Activated CD4-positive, alpha-beta T cell treated with anti-CD3 and anti-CD28 coated beads, Interleukin-2, amount 50 U/mL, for 1 hour (primary cell): ENCODE results near the gene MTARC2.

Experiments
- DNase-seq: peaks from one replicate; pipeline ENCODE4 v3.0.0-alpha.2; 2020

The MTARC2 gene

DNA sequence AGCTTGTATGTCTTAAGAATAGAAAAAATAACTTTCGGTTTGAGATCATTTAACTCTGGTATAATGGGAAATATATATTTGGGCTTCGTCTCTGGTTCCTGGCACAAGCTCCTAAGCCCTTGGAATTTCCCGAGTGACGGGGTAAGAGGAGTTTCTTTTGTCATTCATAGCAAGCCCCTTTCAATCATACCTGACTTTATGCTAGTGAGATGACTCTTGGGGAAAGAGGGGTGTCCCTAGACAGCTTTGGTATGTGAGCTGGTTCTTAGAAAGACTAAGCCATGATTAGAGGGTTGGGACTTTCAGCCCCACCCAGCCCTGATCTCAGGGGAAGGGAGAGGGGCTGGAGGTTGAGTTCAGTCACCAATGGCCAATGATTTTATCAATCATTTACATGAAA, 24.7 kb downstream of the MTARC2 start:
- no peak for DNase-seq

DNA sequence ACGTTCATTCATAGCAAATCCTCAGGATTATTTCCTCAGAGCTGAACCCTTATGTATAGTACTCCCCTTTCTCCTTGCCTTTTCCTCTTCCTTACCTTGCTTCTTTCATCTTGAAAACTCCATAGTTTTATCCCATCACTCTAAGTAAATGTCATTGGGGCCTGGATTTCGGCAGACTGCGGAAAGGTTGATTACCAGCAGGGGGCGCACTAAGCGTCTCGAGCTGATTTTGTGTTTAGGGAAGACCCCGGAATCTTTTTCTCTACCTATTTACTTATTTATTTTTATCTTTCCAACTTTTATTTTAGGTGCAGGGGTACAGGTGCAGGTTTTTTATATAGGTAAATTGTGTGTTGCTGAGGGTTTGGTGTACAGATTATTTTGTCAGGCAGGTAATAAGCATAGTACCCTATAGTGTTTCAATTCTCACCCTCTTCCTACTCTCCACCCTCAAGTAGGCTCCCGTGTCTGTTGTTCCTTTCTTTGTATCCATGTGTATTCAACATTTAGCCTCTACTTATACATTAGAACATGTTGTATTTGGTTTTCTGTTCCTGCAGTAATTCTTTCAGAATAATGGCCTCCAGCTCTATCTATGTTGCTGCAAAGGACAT, 27.2 kb downstream of the MTARC2 start:
- DNase-seq = peak; percentile 24

DNA sequence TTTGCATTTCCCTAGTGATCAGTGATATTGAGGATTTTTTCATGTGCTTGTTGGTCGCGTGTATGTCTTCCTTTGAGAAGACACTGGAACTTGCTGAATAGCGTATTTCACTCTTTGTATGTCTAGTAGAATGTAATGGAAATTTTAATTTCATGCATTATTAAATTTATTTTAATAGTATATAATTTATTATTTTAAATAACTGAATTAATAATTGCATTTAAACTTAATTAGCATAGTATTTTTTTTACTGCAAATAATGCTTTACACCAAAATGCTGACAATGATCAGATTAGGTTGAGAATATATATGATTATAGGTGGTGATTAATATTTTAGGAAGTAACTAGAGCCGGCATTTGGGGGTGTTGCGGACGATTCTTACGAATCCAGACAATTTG, 28.1 kb downstream of the MTARC2 start:
- DNase-seq = no peak

DNA sequence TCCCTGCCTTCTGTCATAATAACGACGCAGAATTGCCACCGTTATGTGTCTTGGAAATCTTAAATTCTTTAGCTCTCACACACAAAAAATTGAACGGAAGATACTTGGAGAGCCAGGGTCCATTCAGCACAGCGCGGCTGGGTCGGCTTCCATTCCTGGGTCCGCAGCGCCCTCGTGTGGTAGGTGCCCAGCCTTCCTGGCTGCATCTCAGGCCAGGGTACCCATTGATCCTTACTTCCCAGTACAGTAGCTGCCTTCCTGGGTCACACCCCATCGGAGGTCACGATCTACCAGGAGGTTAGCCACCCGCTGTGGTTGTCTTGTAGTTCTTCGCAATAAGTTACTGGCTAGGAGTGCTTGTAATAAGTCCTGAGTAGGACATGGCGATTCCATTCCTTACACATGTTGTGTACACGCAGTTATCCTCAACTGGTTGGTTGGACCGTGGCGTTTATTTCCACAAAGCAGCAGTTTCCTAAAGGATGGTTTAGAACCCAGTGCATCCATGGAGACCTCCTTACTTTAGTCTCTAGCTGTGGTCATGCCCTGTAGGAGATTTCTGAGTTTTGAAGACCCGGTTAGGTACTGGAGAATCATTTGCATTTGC, 28.7 kb downstream of the MTARC2 start:
- DNase-seq = peak; percentile 60

DNA sequence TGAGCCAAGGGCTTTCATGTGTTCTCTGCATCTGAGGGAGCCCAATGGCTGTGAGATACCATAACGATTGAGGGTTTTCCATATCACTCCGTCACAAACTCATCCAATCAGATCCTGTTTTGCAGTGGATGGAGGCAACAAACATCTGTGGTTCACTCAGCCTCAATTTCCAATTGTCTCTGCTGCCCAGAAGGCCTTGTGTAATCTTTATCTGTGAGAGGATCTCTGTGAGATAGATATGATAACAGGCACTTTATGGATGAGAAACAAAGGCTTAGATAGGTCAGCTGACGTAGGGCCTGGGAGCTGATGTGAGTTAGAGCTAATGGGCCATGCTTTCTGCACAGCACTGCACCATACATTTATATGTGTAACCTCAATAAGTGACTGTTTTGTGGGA, 35.3 kb downstream of the MTARC2 start:
- DNase-seq = no peak

DNA sequence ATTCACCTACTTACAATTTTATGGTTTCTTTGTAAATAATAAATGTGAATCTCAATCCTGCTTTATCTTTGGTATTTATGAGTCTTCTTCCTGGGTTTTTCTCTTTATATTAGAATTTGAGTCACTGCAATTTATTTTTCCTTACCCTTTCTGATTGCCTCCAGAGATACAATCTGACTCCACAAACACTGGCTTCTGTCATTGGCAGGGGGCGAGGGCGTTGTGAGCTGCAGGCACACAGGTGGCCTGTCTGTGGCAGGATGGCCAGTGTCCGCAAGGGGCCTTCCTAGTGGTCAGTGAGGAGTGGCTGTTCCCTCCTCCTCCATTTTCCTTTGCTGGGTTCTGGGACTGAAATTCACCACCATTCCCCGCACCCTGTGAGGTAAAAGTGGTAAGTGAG, 36.6 kb downstream of the MTARC2 start:
- DNase-seq = no peak

DNA sequence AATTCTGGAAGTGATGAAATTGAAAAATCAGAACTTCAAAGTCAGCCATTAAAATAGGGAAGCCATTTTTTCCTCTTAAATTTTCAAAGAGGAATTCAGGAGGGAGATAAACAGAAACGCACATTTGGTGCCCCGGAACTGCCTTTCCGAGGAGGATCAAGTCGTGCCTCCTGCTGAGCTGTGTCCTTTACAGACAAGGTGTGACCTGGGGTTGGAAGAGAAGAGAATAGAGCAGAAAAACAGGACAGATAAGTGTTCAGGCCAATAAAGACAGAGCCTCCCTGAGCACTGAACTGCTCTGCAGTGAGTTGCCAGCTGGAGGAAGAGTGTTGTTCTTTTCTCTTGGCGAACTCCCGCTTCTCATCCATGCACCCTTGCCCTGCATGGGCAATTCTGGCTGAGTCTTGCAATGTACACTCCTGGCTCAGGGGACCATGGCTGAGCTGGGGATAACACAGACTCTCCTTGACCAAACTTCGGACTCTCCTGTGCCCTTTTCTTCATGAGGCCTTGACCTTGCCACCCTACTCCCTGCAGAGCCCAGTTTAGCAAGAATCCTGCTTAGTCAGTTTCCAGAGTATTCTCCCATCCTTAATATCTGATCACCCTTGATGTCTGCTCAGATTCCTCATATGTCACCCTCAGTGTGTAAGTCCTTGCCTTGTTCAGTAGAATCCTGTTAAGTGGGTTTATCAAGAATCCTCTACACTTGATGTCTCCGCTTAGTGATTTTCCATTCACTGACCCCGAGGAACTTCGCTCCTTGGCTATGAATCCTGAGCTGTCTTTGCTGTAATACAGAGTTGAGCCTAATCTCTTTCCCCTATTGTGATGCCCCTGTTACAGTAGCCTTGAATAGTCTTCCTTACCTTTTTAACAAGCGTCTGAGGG, 37.3 kb downstream of the MTARC2 start:
- DNase-seq = no peak

DNA sequence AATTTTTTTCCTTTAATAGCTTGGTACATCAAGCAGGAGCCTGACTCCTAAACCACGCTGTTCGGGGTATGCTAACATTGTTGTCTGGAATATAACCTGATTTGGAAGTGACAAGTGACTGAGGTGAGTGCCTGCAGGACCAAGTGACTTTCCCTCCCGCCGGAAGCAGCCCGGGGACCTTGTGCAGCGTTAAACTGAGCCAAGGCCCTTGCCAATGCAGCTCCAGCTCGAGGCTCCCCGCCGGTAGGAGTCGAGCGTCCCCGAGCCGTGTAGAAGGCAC, 37.9 kb downstream of the MTARC2 start:
- no peak for DNase-seq

DNA sequence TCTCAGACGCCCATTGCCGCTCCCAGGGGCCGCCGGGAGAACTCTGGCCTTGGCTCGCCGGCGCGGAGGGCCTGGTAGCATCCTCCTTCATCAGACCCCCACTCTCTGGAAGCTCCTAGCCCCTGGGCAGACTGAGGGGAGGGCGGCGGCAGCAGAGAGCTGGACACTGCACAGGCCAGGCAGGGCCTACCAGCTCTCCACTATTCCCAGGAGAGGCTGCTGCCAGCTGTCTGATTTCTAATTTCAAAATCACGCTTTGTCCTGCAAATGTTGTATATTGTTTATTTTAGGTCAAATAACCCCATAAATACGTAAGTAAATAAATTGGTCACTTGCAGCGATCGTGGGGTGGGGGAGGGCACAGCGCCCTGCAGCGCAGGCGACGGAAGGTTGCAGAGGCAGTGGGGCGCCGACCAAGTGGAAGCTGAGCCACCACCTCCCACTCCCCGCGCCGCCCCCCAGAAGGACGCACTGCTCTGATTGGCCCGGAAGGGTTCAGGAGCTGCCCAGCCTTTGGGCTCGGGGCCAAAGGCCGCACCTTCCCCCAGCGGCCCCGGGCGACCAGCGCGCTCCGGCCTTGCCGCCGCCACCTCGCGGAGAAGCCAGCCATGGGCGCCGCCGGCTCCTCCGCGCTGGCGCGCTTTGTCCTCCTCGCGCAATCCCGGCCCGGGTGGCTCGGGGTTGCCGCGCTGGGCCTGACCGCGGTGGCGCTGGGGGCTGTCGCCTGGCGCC, 38.4 kb downstream of the MTARC2 start, which contains the start of gene MTARC1:
Gene MTARC1, plus strand, starts transcription at position 577 of the 732 bp plus-strand sequence. Its CDS starts 32 bp downstream, at position 609.
- DNase-seq = no peak

DNA sequence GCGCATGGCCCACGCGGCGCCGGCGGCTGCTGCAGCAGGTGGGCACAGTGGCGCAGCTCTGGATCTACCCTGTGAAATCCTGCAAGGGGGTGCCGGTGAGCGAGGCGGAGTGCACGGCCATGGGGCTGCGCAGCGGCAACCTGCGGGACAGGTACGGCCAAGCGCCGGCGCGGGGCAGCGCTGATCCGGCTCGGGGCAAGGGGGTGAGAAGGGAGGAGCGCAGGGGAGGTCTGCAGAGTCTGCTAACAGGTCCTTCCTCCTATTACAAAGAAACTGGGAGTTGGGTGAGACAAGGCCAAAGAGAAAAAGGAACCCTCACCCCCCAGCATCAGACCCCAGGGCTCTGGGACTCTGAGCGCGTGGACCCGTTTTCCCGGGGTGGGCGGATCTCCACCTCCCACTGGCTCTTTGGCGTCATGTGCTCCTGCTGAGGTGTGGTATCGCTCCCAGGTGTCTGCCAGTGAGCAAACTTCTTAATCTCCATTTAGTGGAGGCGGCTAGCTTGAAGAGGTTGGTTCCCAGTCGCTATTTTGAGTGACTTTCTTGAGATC, 39.0 kb downstream of the MTARC2 start:
- DNase-seq = no peak

DNA sequence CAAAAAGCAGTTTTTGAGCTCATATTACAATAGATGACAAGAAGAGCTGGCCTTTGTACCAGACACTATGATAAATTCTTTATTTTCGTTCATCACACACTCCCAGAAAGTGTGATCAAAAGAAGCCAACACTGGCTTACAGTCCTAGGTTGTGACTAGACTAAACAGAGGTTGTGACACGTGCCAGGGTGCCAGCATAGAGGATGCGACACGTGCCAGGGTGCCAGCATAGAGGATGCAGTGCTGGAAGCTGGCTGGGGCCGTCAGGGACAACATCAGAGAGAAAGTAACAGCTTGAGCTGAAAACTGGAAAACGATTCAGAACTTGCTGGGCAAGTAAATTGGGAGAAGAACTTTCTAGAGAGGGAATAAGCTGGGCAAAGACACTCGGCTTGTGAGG, 40.8 kb downstream of the MTARC2 start:
- DNase-seq = no peak

DNA sequence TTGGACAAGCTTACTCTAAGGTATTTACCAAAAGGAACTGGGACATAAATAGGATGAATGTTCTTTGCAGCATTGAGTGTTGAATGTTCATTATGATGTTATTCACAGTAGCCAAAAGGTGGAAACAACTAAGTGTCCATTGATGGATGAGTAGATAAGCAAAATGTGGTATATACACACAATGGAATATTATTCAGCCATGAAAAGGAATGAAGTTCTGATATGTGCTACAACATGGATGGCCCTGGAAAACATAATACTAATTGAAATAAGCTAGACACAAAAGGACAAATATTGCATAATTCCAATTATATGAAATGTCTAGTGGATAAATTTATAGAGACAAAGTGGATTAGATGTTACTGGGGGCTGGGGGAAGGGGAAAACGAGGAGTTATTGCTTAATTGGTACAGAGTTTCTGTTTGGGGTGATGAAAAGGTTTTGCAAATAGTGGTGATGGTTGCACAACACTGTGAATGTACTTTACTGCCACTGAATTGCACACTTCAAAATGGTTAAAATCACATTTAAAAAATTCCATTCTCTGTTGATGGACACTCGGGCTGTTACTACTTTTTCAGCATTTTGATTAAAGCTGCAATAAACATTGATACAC, 41.5 kb downstream of the MTARC2 start:
- no peak for DNase-seq

DNA sequence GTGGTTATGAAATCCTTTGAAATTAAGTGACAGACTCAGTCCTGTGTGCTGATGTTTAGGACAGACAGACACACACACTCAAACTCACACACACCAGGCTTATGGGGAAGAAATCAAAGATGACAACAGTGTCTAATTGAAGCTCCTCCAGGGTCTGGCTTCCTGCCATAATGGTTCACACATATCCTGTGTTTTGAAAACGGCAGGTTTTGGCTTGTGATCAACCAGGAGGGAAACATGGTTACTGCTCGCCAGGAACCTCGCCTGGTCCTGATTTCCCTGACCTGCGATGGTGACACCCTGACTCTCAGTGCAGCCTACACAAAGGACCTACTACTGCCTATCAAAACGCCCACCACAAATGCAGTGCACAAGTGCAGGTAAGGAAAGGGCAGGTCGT, 43.2 kb downstream of the MTARC2 start:
- no peak for DNase-seq

DNA sequence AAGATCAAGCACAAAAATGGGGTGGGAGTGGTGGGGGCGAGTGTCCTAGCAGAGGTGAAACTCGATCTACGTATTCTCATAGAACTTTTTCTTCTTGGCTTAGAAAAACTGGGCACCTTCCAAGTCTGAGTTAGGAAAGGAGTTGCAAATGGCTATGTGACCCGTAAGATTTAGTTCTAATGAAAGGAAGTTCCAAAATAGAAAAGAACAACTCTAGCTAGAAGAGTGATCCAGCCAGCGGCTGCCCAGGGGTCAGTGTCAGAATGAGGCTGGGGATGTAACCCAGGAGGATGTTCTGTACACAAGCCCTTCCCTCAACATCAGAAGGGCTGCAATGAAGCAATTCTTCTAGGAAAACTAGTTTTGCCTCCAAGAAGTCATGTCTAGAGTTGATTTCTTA, 43.8 kb downstream of the MTARC2 start:
- no peak for DNase-seq

DNA sequence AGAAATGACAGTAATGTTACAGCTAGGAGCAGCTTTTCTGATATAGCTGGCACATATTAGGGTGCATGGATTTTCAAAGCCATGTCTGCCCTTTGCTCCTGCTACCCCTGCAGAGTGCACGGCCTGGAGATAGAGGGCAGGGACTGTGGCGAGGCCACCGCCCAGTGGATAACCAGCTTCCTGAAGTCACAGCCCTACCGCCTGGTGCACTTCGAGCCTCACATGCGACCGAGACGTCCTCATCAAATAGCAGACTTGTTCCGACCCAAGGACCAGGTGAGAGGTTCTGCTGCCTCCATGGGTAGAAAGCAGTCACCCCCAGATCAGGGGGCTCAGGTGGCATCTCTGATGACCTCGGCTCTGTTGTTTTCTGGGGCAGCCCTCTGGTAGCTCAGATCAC, 48.4 kb downstream of the MTARC2 start:
- DNase-seq = no peak

DNA sequence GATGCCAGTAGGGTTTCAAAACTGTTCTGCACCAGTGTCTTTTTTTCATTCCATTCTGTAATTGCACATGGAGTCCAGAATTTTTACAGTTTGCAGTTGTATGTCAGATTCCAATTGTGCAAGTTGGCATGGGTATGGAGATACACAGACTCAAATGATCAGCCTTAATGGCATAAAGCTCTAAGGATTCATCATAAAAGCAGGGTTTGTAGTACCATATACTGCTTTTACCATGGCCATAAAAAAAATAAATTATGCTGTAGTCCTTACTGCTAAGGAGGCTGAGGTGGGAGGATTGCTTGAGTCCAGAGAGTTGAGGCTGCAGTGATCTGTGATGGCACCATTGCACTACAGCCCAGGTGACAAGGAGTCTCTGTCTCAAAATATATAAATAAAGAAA, 48.9 kb downstream of the MTARC2 start:
- DNase-seq = no peak

DNA sequence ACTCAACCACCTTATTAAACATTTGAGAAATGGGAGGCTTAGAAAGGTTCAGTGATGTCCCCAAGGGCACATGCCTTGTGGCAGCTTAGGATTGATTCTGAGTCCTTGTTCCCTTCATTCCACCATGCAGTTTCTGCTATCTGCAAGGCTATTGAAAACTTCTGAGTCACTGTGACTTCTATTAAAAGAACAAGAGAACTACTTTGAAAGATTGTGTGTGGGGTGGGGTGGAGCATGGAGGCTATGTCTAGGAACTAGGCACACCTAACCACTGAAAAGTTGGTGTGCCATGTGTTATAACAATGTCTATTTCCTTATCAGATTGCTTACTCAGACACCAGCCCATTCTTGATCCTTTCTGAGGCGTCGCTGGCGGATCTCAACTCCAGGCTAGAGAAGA, 49.4 kb downstream of the MTARC2 start:
- DNase-seq = no peak

DNA sequence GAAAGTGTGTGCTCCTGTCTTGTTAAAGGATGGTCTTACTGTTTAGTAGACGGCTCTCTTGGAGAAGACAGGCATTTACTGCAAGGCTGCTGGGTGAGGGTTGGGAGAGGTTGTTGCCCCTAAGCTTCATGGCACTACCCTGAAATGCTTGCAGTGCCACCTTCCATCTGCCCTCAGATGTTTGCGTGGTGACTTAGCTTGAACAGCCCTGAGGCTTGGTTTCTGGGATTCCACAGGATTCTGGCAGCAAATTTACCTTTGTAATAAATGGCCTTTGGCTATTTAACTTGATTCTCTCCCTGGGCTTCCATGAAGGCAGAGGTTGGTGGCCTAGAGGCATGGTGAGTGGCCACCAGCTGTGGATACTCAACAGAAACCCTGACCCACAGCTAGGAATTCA, 50.2 kb downstream of the MTARC2 start:
- DNase-seq = no peak

DNA sequence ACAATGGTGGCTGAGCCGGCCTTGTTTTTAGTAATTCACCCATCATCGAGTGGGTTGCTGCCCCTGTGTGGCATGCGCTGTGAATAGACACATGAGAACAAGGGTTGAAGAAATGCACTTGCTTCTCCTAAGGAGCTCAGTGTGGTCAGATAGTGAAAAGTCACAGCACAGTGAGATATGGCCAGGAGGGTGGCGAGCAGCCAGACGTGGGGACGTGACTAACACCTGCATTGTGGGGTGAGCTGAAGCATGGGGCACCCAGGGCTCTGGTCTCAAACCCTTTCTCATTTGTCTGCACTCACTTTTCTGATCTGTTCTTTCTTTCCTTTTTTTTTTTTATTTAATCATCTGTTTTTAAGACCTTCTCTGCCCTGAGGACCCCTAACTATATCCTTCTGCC, 52.1 kb downstream of the MTARC2 start:
- DNase-seq = no peak

DNA sequence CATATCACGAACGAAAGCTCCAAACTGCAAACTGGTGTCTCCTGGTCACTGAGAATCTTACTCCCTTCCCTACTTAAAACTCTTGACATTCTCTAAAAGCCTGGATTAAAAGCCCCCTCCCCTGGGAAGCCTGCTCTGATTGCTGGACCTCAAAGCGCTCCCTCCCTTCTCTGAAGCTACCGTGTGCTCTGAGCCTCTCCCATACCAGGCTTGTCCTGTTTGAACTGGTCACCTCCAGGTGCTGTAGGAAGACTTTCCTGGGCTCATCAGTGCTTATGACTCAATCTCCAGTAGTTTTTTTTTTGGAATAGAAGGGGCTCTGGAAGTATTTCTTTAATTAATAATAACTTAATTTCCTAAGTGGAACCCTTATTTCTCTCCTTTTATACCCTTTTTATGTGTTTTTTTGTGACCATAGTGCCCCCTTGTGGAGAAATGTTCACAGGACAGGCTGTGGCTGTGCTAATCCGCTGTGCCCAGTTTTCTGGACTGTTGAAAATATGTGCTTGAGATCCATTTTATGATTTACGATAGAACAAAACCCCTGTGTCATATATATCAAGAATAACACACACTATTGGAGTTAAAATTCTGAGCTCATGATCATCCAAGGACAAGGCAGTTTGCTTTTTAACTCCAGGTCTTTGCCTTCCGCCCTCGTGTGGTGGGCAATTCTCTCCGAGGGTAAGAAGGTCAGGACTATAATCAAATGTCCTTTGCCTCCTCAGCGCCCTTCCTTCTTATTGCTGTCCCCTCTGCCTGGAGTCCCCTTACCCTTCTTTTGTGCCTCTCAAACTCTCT, 55.5 kb downstream of the MTARC2 start:
- peak; percentile 10 for DNase-seq

DNA sequence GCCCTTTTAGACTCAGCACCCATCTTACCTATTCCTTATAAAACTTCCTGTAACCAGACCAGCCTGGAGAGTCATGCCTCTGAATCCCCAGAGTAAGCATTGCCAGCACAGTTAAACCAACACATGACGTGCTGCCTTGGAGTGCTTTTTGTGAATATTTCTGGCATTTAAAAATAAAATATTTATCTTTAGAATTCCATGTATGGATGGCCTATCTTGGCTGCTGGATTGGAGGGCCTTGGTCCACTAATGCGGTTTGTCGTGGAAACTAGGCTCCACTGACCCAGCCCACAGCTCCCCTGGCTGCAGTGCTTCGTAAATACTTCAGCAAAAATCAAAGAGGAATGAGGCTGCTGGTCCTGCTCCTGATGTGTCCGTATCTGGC, 56.1 kb downstream of the MTARC2 start:
- DNase-seq = no peak

DNA sequence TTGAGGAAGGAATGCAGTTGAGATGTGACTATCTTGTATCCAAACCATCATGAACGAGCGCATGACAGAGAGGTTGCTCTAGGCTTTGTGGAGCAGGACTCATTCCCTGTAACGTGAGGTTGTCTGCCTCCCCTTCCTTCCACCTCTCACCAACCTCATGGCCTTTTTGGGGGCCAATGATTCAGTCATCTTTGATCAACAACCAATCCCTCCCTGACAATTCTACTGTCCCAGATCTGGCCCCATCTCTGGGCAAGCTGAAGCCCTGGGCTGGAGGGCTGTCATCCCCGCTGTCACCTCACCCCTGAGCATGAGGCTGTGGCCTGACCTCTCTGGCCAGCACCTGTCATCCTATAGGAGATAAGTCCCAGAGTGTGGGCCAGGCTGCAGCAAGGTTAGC, 58.3 kb downstream of the MTARC2 start:
- no peak for DNase-seq
